Raji (cell line): ENCODE measurements around the gene CMYA5.

Source experiments
- POLR2A ChIP-seq: IDR thresholded peaks from 2 replicates; pipeline ENCODE4 v1.6.1; 2011; ENCODE audit warnings: low read depth, low read length, control low read depth; ENCODE audit not compliant: insufficient read depth

Gene CMYA5

GRCh38 chr5:79759436-79759835, 69.8 kb downstream of the CMYA5 start:
- TF ChIP-seq POLR2A, result no peak

GRCh38 chr5:79759848-79760247, 70.2 kb downstream of the CMYA5 start:
- TF ChIP-seq POLR2A, result no peak

- no peak for TF ChIP-seq POLR2A
These were observed 73.3 kb downstream of the CMYA5 start for GRCh38 chr5:79762929-79763328.

- TF ChIP-seq POLR2A, result no peak
These were observed 81.8 kb downstream of the CMYA5 start for GRCh38 chr5:79771387-79771786.

GRCh38 chr5:79772651-79773050, 83.0 kb downstream of the CMYA5 start:
- no peak for TF ChIP-seq POLR2A

GRCh38 chr5:79773612-79774011, 84.0 kb downstream of the CMYA5 start:
- no peak for TF ChIP-seq POLR2A

- TF ChIP-seq POLR2A, result no peak
These were observed 84.7 kb downstream of the CMYA5 start for GRCh38 chr5:79774171-79774854.

- no peak for TF ChIP-seq POLR2A
These were observed 85.2 kb downstream of the CMYA5 start for GRCh38 chr5:79774855-79775237.

- no peak for TF ChIP-seq POLR2A
These were observed 96.3 kb downstream of the CMYA5 start for GRCh38 chr5:79785983-79786382.

GRCh38 chr5:79787448-79787847, 97.8 kb downstream of the CMYA5 start:
- no peak for TF ChIP-seq POLR2A

GRCh38 chr5:79791843-79792242, 102.2 kb downstream of the CMYA5 start:
- TF ChIP-seq POLR2A, result no peak

- TF ChIP-seq POLR2A, result no peak
These were observed 102.8 kb downstream of the CMYA5 start for GRCh38 chr5:79792463-79792862.

- TF ChIP-seq POLR2A, result no peak
These were observed 103.7 kb downstream of the CMYA5 start for GRCh38 chr5:79793304-79793703.

- no peak for TF ChIP-seq POLR2A
These were observed 104.1 kb downstream of the CMYA5 start for GRCh38 chr5:79793722-79794121.

- TF ChIP-seq POLR2A, result no peak
These were observed 104.7 kb downstream of the CMYA5 start for GRCh38 chr5:79794347-79794746.

- TF ChIP-seq POLR2A, result no peak
These were observed 106.2 kb downstream of the CMYA5 start for GRCh38 chr5:79795764-79796398.
